ENCODE results near the gene PER1. TPM values are rescaled to one million over a fixed set of nuclear protein-coding genes. Genes with fewer than 3 reads are reported as not detected.

Gene PER1
- total and polyA plus RNA-seq, 2 of the 8 experiments (the other 6 are each of a cell fraction or from before 2014, with no cell fraction given): 9.6 to 38.0 TPM

DNA sequence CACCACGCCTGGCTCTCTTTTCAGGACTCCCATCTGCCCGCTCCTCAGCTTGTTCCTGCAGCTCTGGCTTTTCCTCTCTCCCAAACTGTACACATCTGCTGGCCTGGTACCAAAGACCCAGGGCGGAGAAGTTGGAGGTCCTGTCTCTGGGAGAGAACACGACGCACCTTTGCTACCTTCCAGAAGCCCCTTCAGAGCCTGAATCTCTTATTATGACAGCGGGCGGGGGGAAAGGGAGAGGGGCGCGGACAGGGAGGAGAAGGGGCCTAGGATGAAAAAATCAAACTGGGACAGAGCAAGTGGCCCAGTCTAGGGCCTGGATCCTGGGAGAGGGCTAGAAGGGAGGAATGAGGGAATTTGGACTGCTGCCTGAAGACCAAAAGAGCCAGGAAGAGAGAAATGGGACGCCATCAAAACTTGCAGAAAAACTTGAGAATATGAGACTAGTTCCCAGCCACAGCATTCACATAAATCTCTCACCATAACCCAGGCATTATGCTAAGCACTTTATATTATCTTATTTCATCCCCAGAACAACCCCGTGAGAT, 2.5 kb upstream of the PER1 start:
- peak overlapping the region; percentile 22 to 76 (median 36); a peak in 7 of 8 replicates for H3K4me3 ChIP-seq (ENCODE audit: extremely low read depth in 1 of 4, insufficient read depth in 2 of 4, low read depth in 3 of 4, low read length in 4 of 4)
- 58% methylated on average over 10 of the region's 11 CpGs; no CpG with 5 or more reads in 1 of the 2 experiments for whole genome bisulfite sequencing, 2 experiments (ENCODE audit: extremely low coverage in 1 of 2, insufficient coverage in 1 of 2, insufficient read length in 1 of 2, insufficient replicate concordance in 2 of 2, low coverage in 1 of 2, low lambda C conversion rate in 2 of 2, missing lambda C conversion rate in 1 of 2)
- H3K4ac ChIP-seq (replicated peaks; ENCODE audit: insufficient read length, low read depth, low read length): no peak overlapping the region
- peaks cover 0 to 5% of the 10 kb centered on the region in 2 experiments; a peak in 1 of 4 replicates for H3K79me2 ChIP-seq (ENCODE audit: control insufficient read depth in 1 of 2, insufficient read depth in 2 of 2, low read length in 2 of 2)
- no peak overlapping the region for H2BK20ac ChIP-seq (ENCODE audit: low read length)
- peaks cover 21% of the 10 kb centered on the region for H3K23me2 ChIP-seq (ENCODE audit: low read depth, low read length)
- H4K91ac ChIP-seq (replicated peaks; ENCODE audit: insufficient read length, low read length): no peak overlapping the region
- no peak for DNase-seq (ENCODE audit: low read depth in 1 of 2, low spot score in 2 of 2)
- 0 out of 2 replicates have a peak overlapping the region, but pooled peaks have one; percentile 24 for H2BK5ac ChIP-seq (ENCODE audit: low read depth, low read length)
- peaks cover 1 to 4% (median 3%) of the 10 kb centered on the region in 4 experiments; a peak in 4 of 8 replicates for H3K36me3 ChIP-seq (ENCODE audit: control insufficient read depth in 2 of 4, insufficient read depth in 4 of 4, low read length in 3 of 4)
- H3K27ac ChIP-seq (ENCODE audit: low read depth, low read length): peak overlapping the region; percentile 84
- H2AFZ ChIP-seq (ENCODE audit: low read length): no peak overlapping the region
- H3K4me1 ChIP-seq (replicated peaks in 1 of 4; ENCODE audit: control insufficient read depth in 3 of 4, insufficient read depth in 4 of 4, low read length in 3 of 4): peaks cover 12 to 33% (median 19%) of the 10 kb centered on the region in 4 experiments
- H3K9ac ChIP-seq (replicated peaks in 1 of 4; ENCODE audit: extremely low read depth in 1 of 4, low read depth in 3 of 4, low read length in 3 of 4): peak overlapping the region in 3 of 4 experiments; percentile 22 to 45 (median 42); a peak in 5 of 7 replicates
- ChIA-PET CTCF (ENCODE audit: partially characterized antibody) (interaction anchor here (1.2 to 10.3 kb wide), 3 partner anchors 12 to 40 kb away, joined by 3 to 133 read pairs (median 4); no protein-coding TSS in a partner anchor), POLR2A (ENCODE audit: partially characterized antibody) (interaction anchor here (0.7 to 15.7 kb wide), 10 partner anchors 8 to 468 kb away, joined by 3 to 289 read pairs (median 8); partner anchors contain the start of genes ALOXE3, AURKB, HES7 and TMEM107)
- H3K9me3 ChIP-seq (ENCODE audit: insufficient read depth in 2 of 2, low read depth in 1 of 2, low read length in 1 of 2): no peaks in the 10 kb centered on the region
- no peak overlapping the region for H2BK120ac ChIP-seq (replicated peaks; ENCODE audit: low read depth, low read length)
- peak overlapping the region; percentile 96 to 100 for H3K4me2 ChIP-seq (ENCODE audit: insufficient read depth in 1 of 2, low read depth in 2 of 2, low read length in 2 of 2)
- TF ChIP-seq NANOG (IDR thresholded peaks at IDR 0.05; ENCODE audit: insufficient read depth, low read depth, low read length, poor library complexity, severe bottlenecking) (no peak), POLR2A (IDR thresholded peaks at IDR 0.05; ENCODE audit: control extremely low read depth in 1 of 2, low read depth in 2 of 2, low read length in 2 of 2) (peak; percentile 3 to 4; a peak in 1 of 3 replicates), ASH2L (IDR thresholded peaks at IDR 0.05; ENCODE audit: low read length) (peak; percentile 6), NRF1 (IDR thresholded peaks at IDR 0.05; ENCODE audit: low read depth, low read length) (no peak), GTF2F1 (IDR thresholded peaks at IDR 0.05; ENCODE audit: borderline replicate concordance, low read depth, low read length) (no peak), RFX5 (IDR thresholded peaks at IDR 0.05; ENCODE audit: borderline replicate concordance, low read depth, low read length) (no peak)
- TF ChIP-seq, protein P1, sequence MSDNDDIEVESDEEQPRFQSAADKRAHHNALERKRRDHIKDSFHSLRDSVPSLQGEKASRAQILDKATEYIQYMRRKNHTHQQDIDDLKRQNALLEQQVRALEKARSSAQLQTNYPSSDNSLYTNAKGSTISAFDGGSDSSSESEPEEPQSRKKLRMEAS (IDR thresholded peaks at IDR 0.05): no peak
- H3K23ac ChIP-seq (ENCODE audit: insufficient read length): no peak overlapping the region
- no peak overlapping the region for H3K56ac ChIP-seq (replicated peaks; ENCODE audit: insufficient read length, low read depth, low read length)
- no peak overlapping the region for H4K5ac ChIP-seq (ENCODE audit: insufficient read length, low read depth, low read length)
- no peaks in the 10 kb centered on the region for H3K27me3 ChIP-seq (replicated peaks in 1 of 4; ENCODE audit: control insufficient read depth in 3 of 4, extremely low read depth in 1 of 4, insufficient read depth in 3 of 4, low read length in 3 of 4)
- H3K79me1 ChIP-seq (ENCODE audit: low read depth, low read length): peaks cover 7% of the 10 kb centered on the region; the same call in 1 of the 2 replicates
- H4K20me1 ChIP-seq (replicated peaks in 1 of 2; ENCODE audit: control insufficient read depth in 1 of 2, insufficient read depth in 2 of 2, low read length in 2 of 2): peaks cover 0 to 13% of the 10 kb centered on the region in 2 experiments
- H2AK5ac ChIP-seq (ENCODE audit: low read depth, low read length): no peak overlapping the region
- H3K14ac ChIP-seq (ENCODE audit: insufficient read length): no peak overlapping the region
- H2BK12ac ChIP-seq (ENCODE audit: low read depth, low read length): peak overlapping the region; percentile 91; the same call in 1 of the 2 replicates
- FAIRE-seq: no peak
- peak overlapping the region; percentile 83; the same call in 1 of the 2 replicates for H4K8ac ChIP-seq (ENCODE audit: extremely low read depth, insufficient read depth, low read length)
- H3K18ac ChIP-seq (ENCODE audit: extremely low read depth, low read length): no peak overlapping the region
- H2BK15ac ChIP-seq (ENCODE audit: low read length): no peak overlapping the region

Data from H1 (cell line).